Fibroblast of skin of back (primary cell): ENCODE data around the gene WDR45B.

Experiments
- DNase-seq: peaks from one replicate; pipeline ENCODE4 v3.0.0-alpha.2; 2013

Gene WDR45B

GRCh38 chr17:82675476-82676245 is 27.4 kb upstream of the WDR45B start:
- no peak for DNase-seq

GRCh38 chr17:82674656-82675475 is 26.6 kb upstream of the WDR45B start:
- DNase-seq: no peak

GRCh38 chr17:82670661-82671450 is 22.6 kb upstream of the WDR45B start:
- no peak for DNase-seq

- peak; percentile 72 for DNase-seq
Measured at GRCh38 chr17:82668631-82669099, 20.4 kb upstream of the WDR45B start.

GRCh38 chr17:82668024-82668630 is 19.9 kb upstream of the WDR45B start:
- no peak for DNase-seq

- DNase-seq: no peak
Measured at GRCh38 chr17:82667668-82668000, 19.4 kb upstream of the WDR45B start.

GRCh38 chr17:82666931-82667667 is 18.9 kb upstream of the WDR45B start:
- DNase-seq: no peak

GRCh38 chr17:82665891-82666290 is 17.6 kb upstream of the WDR45B start:
- no peak for DNase-seq

GRCh38 chr17:82665217-82665616 is 17.0 kb upstream of the WDR45B start:
- DNase-seq: no peak

- no peak for DNase-seq
Measured at GRCh38 chr17:82664701-82665182, 16.5 kb upstream of the WDR45B start.

GRCh38 chr17:82664276-82664575 is 16.0 kb upstream of the WDR45B start:
- no peak for DNase-seq

GRCh38 chr17:82663381-82664275 is 15.4 kb upstream of the WDR45B start:
- DNase-seq: no peak

GRCh38 chr17:82662711-82663261 is 14.5 kb upstream of the WDR45B start:
- DNase-seq: no peak

- no peak for DNase-seq
Measured at GRCh38 chr17:82661717-82662683, 13.8 kb upstream of the WDR45B start.

- no peak for DNase-seq
Measured at GRCh38 chr17:82659886-82660285, 11.6 kb upstream of the WDR45B start.

GRCh38 chr17:82658796-82659452 is 10.7 kb upstream of the WDR45B start:
- no peak for DNase-seq

- no peak for DNase-seq
Measured at GRCh38 chr17:82658331-82658730, 10.1 kb upstream of the WDR45B start.

- no peak for DNase-seq
Measured at GRCh38 chr17:82657926-82658325, 9.7 kb upstream of the WDR45B start.

GRCh38 chr17:82656266-82656665 is 8.0 kb upstream of the WDR45B start:
- DNase-seq: no peak
